Activated CD4-positive, CD25-positive, alpha-beta regulatory T cell treated with anti-CD3 and anti-CD28 coated beads, Interleukin-2, amount 50 U/mL, for 16 hours (primary cell): Measurements from ENCODE around the gene AP5Z1.
A peak's percentile ranks its signal among the peaks of the same experiment; 100 is the strongest.

Source experiments
- DNase-seq: peaks from one replicate; pipeline ENCODE4 v3.0.0-alpha.2; 2020; ENCODE audit warnings: low read depth, low spot score

AP5Z1 gene

DNA sequence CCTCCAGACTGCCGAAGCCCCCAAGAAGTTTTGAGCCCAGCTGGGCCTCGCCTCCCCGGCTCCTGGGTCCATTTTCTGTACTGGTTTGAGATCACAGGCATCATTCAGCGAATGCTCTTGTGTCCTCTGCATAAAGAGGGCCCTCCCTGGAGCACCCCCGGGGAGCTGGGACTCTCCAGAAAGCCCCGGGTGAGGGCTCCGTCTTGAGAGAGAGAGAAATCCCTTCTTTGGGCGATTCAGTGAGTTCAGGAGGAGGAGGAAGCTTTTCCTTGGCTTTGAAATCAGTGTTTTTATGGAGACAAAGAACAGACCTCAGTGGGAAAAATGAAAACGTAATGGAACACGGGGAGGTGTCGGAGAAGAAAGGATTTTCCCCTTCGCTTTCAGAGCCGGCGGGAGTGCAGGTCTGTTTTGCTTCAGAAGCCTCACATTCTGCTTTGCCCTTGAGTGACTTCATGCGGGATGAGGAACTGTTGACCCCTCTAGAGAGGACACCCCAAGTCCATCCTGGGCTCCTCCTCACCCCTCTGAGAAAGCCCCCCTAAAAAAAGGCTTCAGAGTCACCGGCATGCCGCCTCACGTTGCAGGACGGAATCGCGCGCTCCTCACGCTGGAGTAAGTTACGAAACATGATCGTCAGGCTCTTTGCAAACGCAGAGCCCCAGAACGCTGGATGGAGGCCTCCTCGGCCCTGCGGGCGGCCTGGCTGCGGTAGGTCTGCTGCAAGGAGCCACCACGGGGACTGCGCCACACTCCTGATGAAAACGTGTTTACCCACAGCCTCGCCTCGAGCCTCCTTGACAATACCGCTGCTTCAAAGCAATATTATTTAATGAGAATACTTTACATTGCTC lies 8.5 kb upstream of the AP5Z1 start:
- DNase-seq: no peak

GRCh38 chr7:4768597-4769569 lies 6.5 kb upstream of the AP5Z1 start:
- DNase-seq: no peak

DNA sequence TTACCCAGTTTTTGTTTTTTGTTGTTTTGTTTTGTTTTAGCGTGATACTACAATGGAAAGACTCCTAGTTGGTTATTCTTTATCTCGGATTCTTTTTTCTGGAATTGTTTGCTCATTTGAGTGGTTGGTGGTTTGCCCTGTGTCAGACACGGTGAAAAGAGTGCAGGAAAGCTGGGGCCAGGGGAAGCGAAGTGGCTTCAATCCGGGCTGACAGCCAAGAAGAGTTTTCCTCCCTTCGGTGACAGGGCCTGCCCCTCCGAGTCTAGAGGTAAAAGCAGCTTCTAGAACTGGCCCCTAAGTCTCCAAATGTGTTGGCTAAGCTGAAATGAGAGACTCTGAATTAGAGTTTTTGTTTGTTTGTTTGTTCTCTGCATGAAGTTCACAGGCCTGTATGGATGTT lies 5.7 kb upstream of the AP5Z1 start:
- DNase-seq: no peak

DNA sequence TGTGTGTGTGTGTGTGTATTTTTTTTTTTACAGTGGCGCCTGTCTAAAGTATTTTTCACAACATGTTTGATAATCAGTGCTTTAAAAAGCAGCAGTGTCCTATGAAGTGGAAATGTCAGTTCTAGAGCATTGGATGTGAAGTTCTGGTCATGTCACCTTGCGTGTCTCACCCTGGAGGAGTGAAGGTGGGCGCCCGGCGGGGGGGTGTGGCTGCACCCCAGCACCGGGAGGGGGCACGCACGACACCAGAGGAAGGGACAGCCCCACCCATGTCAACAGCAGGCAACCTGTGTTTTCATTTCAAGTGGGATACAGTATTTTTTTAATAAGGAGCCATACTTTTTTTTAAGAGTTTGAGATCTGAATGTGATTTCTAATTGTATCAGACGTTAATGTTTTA lies 4.5 kb upstream of the AP5Z1 start:
- no peak for DNase-seq

DNA sequence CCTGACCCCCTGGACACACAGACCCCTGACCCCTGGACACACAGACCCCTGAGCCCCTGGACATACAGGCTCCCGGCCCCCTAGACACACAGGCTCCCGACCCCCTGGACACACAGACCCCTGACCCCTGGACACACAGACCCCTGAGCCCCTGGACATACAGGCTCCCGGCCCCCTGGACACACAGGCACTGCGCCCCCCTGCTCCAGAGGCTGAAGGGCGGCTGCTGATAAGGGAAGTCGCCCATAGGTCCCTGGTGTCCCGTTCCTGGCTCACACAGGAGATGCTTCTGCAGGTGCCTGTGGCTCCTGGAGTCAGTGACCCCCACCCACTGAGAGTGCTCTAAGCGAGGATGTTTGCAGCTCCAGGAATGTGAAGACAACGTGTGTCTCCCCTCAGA lies 3.7 kb upstream of the AP5Z1 start:
- DNase-seq: no peak

DNA sequence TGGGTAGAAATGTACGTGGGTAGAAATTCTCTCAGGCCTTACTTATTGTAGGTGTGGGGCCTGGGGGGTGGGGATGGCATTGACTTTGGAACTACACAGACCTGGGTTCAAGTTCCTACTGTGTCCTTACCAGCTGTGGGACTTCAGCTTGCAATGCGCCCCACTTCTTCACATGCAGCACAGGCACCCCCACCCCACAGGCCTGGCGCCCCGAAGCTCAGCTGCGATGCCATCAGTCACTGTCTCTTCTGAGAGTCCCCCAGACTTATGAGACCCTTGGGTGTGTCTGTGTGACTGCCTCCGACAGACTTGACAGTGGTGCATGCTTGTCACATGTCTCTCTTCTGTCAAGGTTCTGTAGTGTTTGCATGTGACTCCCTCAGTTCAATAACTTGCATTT lies 3.1 kb upstream of the AP5Z1 start:
- DNase-seq: no peak

- DNase-seq: no peak
These were observed 1.4 kb upstream of the AP5Z1 start for GRCh38 chr7:4774007-4774406.

DNA sequence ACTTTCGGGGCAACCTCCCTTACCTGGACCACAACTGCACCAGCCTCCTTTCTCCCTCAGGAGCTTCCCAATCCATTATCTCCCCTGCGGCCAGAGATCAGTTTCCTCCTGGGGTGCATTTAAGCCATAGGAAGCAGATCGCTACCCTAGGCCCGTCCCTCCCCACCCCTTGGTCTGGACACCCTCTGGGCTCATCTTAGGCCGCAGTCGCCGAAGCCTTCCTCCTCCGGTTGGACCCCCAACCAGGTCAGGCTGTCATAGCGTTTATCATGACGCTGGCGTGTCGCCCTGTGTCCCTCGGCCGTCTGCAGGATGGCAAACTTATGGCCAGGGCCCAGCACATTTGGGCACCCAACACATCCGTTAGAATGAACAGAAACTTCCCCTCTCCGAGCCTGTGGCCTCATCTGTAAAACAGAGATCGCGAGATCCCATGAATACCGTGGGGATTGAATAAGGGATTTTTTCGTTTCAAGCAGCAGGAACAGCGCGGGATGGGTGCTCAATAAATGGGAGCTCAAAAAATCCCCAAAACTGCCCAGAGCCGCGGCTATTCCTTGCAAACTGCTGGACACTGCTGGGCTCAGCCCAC lies 669 bp upstream of the AP5Z1 start:
- DNase-seq: no peak

- peak; percentile 27 for DNase-seq
These were observed 613 bp downstream of the AP5Z1 start for GRCh38 chr7:4775848-4776623.

- no peak for DNase-seq
These were observed 3.7 kb downstream of the AP5Z1 start for GRCh38 chr7:4779118-4779517.

DNA sequence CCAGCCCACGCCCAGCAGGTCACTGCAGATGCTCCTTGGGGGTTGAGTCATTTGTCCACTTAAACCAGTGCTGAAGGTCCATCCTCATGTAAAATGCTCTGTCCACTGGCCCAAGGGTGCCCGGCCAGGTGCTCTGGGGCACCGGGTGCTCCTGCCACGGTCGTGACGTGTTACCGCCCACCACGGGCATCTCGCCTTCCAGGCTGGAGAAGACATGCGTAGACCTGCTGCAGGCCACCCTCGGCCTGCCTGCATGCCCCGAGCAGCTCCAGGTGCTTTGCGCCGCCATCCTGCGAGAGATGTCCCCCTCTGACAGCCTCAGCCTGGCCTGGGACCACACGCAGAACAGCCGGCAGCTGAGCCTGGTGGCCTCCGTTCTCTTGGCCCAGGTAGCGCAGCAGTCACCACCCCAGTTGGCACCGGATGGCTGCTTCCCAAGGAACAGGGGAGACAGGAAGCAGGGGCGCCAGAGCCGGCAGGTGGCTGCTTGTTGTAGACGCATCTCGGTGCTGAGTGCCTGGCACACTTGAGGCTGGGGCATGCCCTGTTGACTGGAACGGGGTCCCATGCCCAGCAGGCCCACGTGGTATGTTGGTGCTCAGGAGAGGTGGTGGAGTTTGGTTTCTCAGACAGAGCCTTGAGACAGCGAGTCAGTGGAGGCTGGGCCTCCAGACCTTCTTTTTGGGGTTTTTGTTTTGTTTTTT lies 6.1 kb downstream of the AP5Z1 start:
- DNase-seq: no peak

DNA sequence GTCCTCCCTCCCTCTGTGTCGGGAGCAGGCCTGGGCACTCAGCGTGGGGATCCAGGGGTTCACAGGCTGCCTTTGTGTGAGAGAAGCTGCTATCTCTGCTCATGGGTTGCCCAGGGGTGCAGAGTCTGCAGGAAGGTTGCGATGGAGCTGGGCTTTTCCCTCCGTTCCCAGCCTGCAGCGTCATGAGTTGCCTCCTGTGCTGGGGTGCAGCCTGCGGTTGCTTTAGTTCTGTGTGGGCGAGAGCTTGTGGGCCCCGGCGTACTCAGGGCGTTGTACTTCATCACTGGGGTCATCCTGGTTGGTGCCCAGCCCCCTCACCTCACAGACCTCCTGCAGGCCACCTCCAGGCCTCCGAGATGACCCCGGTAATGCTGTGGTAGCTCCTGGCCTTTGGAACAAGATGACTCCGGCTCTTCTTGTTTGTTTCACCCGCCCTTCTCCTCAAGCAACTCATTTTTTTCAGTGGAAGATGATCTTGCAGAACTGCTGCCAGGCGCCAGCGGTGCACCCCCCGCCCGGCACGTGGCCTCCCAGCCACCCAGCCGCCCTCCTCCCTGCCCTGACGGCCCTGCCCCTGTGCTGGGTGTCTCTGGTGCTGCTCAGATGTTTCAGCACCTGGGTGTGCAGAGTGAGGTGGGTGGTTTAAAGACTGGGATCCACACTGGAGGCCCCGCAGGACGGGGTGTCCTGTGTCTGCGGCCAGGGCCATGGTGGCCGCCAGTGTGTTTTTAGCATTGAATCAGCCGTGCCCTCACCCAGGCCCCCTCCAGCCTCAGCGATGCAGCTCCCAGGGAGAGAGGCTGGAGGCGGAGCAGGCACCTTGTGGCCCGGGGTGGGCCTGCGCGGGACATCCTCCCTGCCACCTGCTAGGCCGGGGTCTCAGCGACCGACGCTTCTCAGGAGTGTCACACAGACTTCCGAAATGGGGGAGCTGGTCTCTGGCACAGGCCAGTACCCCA lies 7.2 kb downstream of the AP5Z1 start:
- DNase-seq: no peak

GRCh38 chr7:4783292-4783652 lies 7.8 kb downstream of the AP5Z1 start:
- no peak for DNase-seq

DNA sequence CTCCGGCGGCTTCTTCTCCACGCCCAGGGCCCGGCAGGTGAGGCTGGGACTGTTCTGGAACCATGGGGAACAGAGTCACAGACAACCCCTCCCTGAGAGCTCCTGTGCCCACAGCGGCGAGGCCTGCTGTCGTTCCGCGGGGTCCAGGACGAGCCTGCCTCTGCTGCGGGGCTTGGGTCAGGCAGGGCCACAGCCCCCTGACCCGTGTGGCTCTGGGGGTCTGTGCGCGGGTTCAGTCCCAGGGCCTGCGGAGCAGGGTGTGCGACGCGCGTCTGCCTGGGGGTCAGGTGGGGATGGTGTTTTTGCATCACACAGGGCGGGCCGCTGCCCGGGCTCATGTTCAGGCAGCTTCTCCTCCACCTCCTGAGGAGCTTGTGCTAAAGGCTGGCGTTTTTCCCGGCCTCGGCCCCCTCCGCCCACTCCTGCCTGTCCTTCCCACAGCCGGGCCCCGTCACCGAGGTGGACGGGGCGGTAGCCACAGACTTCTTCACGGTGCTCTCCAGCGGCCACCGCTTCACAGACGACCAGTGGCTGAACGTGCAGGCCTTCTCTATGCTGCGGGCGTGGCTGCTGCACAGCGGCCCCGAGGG lies 8.4 kb downstream of the AP5Z1 start:
- no peak for DNase-seq

- no peak for DNase-seq
These were observed 9.4 kb downstream of the AP5Z1 start for GRCh38 chr7:4784799-4785198.

GRCh38 chr7:4785371-4785770 lies 9.9 kb downstream of the AP5Z1 start:
- DNase-seq: no peak

DNA sequence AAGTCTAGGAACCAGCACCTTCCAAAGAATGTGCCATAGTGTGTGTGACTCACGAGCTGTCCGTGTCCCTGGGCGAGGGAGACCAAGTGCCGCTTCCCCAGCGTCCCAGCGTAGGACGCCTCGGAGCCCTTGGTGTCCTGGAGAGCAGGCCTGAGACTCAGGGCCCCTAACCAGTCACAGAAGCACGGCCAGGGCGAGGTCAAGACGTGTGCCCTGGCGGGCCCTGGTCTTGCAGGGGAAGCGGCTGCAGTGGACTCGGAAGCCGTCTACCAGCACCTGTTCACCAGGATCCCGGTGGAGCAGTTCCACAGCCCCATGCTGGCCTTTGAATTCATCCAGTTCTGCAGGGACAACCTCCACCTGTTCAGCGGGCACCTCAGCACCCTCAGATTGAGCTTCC lies 10.6 kb downstream of the AP5Z1 start:
- no peak for DNase-seq

GRCh38 chr7:4787541-4787940 lies 12.1 kb downstream of the AP5Z1 start:
- no peak for DNase-seq

- DNase-seq: no peak
These were observed 12.7 kb downstream of the AP5Z1 start for GRCh38 chr7:4787947-4788626.
